Renal cortex interstitium (tissue), 15 donors: ENCODE results near the gene GAPVD1. TPM values are rescaled to one million over a fixed set of nuclear protein-coding genes. Genes with fewer than 3 reads are reported as not detected.
"Not testable (repeated sequence)": the region's sequence is repeated elsewhere in the genome, so short reads cannot be mapped to it uniquely, and the experiment has no call there.

Experiments used
- DNase-seq, 11 donors: peaks; one replicate each; pipeline ENCODE4 v3.0.0-alpha.2; 2013; ENCODE audit warnings: low read depth in 9 of 11, low spot score in 4 of 11; ENCODE audit errors: extremely low read depth in 1 of 11
- long read RNA-seq, 16 experiments: transcript quantifications; one replicate each; lab custom pipeline, GENCODE V29; 2026
- polyA plus RNA-seq, 3 donors: library from polyadenylated mRNA; unstranded; fragments of 120-200 nt; gene quantifications; one replicate each; pipeline ENCODE4 v1.2.1, GENCODE V29; 2013; ENCODE audit not compliant: insufficient read length in 3 of 3

GAPVD1 gene
- 10 to 100 TPM; 28.5 to 36.2 (median 31.9) TPM for polyA plus RNA-seq
- long read RNA-seq, donor 1, result 0 reads
- long read RNA-seq, donor 2, result 0 reads
- long read RNA-seq, donor 3, result 0 reads
- long read RNA-seq, donor 4, result 0 reads
- long read RNA-seq, donor 5, result 0 reads
- long read RNA-seq, donor 6, partial matches to known transcripts, result 8 of 10 reads
- long read RNA-seq, donor 6, other reads (novel, unspliced or antisense), result 0 of 10 reads
- long read RNA-seq, donor 7, partial matches to known transcripts, result 7 of 7 reads
- long read RNA-seq, donor 7, other reads (novel, unspliced or antisense), result 0 of 7 reads
- long read RNA-seq, donor 8, partial matches to known transcripts, result 12 of 13 reads
- long read RNA-seq, donor 8, other reads (novel, unspliced or antisense), result 0 of 13 reads
- long read RNA-seq, donor 9, partial matches to known transcripts, result 6 of 6 reads
- long read RNA-seq, donor 9, other reads (novel, unspliced or antisense), result 0 of 6 reads
- long read RNA-seq, donor 10, partial matches to known transcripts, result 0 of 1 reads
- long read RNA-seq, donor 10, other reads (novel, unspliced or antisense), result 0 of 1 reads
- long read RNA-seq, donor 11, partial matches to known transcripts, result 7 of 7 reads
- long read RNA-seq, donor 11, other reads (novel, unspliced or antisense), result 0 of 7 reads
- long read RNA-seq, donor 12, result 0 reads
- long read RNA-seq, donor 13, result 0 reads
- long read RNA-seq, donor 14, result 0 reads
- long read RNA-seq, donor 15, result 0 reads
- long read RNA-seq, donor 16, partial matches to known transcripts, result 47 of 47 reads
- long read RNA-seq, donor 16, other reads (novel, unspliced or antisense), result 0 of 47 reads

GRCh38 chr9:125261501-125262293 is at the start of gene GAPVD1:
TSS of gene GAPVD1 (plus strand) at chr9:125261826. CDS start at chr9:125298922, 37,096 bp downstream.
- DNase-seq, result peak; percentile 80 to 91 (median 86)

DNA sequence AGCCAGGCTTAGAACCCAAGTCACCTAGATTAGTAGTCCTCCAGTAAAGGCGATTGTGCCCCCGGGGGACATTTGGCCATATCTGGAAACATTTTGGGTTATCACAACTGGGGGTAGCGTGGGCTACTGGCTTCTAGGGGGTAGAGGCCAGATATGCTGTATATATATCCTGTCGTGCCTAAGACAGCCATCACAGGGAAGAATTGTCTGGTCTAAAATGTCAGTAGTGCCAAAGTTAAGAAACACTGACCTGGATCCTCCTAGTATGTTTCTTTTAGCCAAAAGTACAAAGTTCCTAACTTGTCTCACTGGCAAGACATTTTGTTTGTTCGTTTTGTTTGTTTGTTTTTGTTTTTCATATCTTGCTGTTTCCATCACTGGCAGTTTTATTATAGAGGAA is 47.4 kb upstream of the GAPVD1 start:
- DNase-seq, result no peak

- no peak for DNase-seq
Measured at GRCh38 chr9:125218621-125219020, 43.0 kb upstream of the GAPVD1 start.

GRCh38 chr9:125224858-125225257 is 36.8 kb upstream of the GAPVD1 start:
- DNase-seq, result not testable (repeated sequence)

- no peak for DNase-seq
Measured at GRCh38 chr9:125227761-125228160, 33.9 kb upstream of the GAPVD1 start.

DNA sequence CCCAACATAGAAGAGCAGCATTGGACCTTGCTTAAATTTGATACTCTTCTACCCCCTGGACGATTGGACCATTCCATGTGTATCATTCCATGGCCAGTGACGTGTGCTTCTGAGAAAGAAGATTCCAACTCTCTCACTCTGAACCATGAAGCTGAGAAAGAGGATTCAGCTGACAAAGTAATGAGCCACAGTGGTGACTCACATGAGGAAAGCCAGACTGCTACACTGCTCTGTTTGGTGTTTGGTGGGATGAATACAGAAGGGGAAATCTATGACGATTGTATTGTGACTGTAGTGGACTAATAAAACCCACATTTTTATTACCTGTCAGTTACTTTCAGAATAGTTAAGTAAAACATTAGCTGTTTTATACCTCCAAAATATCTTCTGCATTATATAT is 27.9 kb upstream of the GAPVD1 start:
- no peak for DNase-seq

- DNase-seq, result not testable (repeated sequence)
Measured at GRCh38 chr9:125234099-125234498, 27.5 kb upstream of the GAPVD1 start.

GRCh38 chr9:125235804-125236519 is 25.7 kb upstream of the GAPVD1 start:
- DNase-seq, result no peak

GRCh38 chr9:125236520-125237159 is 25.0 kb upstream of the GAPVD1 start:
- DNase-seq, result not testable (repeated sequence)

DNA sequence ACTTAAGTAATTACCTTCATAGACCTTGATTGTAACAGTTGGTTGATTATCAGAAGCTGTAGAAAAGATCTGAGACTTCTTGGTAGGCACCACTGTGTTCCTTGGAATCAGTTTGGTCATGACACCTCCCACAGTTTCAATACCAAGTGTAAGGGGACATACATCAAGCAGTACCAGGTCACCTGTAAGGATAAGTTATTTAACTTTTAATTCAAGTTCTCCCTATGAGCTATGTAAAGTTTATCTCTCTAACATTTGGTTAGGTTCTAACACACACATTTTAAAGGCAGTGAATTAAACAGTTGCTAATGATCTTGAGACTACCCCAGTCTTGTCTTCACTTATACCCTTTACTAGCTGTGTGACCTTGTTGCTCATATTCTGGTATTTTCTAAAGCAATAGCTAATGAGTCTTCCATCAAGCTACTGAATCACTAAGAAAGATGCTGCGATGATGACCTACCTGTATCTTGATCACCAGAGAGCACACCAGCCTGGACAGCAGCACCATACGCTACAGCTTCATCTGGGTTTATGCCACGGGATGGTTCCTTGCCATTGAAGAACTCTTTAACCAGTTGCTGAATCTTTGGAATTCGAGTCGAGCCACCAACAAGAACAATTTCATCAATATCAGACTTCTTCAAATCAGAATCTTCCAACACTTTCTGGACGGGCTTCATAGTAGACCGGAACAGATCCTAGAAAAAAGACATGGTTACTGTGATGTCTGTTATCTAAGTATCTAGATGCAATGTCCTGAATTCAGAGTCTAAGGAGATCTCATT is 23.3 kb upstream of the GAPVD1 start:
- DNase-seq, result no peak

DNA sequence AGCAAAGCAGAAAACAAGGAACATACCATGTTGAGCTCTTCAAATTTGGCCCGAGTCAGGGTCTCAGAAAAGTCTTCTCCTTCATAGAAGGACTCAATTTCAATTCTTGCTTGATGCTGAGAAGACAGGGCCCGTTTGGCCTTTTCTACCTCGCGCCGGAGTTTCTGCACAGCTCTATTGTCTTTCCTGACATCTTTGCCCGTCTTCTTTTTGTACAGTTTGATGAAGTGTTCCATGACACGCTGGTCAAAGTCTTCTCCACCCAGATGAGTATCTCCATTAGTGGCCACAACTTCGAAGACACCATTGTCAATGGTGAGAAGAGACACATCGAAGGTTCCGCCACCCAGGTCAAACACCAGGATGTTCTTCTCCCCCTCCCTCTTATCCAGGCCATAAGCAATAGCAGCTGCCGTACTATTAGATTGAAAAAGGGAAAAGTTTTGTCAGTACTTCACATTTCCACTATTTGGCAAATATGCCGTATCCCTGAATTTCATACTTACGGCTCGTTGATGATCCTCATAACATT is 22.6 kb upstream of the GAPVD1 start:
- DNase-seq, result no peak

DNA sequence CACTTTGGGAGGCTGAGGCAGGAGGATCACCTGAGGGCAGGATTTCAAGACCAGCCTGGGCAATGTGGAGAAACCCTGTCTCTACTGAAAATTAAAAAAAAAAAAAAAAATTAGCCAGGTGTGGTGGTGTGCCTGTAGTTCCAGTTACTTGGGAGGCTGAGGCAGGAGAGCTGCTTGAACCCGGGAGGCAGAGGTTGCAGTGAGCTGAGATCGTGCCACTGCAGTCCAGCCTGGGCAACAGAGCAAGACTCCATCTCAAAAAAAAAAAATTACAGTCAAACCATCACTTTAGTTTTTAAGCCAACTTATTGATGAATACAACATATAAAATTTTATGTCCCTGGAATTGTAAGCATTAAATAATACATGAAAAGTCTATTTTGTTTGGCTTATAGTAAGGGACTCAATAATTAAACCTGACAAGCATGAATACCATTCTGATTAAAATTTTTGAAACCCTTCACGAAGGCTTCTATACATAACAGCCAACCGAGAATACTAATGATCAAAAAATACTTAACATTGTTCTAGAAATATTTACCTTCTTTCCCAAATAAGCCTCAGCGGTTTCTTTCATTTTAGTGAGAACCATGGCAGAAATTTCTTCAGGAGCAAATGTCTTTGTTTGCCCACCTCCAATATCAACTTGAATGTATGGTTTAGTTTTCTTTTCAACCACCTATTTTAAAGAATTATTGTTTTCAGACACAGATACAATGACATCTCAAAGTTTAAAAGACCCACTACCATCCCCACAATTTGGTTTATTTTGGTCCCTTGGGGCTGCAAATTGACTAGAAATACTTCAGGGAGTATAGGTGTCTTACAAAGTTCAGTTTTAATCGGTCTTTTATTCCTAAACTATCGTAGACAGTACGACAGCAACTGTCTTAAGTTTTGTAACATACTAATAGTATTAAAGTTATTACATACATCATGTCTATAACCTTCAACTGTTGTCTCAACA is 21.7 kb upstream of the GAPVD1 start:
- no peak for DNase-seq

DNA sequence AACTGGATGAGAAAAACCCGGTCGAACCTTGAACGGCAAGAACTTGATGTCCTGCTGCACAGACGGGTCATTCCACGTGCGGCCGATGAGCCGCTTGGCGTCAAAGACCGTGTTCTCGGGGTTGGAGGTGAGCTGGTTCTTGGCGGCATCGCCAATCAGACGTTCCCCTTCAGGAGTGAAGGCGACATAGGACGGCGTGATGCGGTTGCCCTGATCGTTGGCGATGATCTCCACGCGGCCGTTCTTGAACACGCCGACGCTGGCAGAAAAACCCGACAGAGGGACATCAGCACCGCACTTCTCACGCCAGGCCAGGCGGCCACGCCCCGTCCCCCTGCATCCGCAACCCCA is 21.0 kb upstream of the GAPVD1 start:
- DNase-seq, result peak in 6 of 11 donors; percentile 13 to 33 (median 18)

- peak; percentile 97 to 100 (median 99) for DNase-seq
Measured at GRCh38 chr9:125241000-125241862, 20.4 kb upstream of the GAPVD1 start, which contains the start of gene HSPA5. TSS of gene HSPA5 (minus strand) at chr9:125241343. CDS start at chr9:125241126, 217 bp downstream.
